Measurements from ENCODE around the gene RASA3.
"Not testable (repeated sequence)": the region's sequence is repeated elsewhere in the genome, so short reads cannot be mapped to it uniquely, and the experiment has no call there.

Gene RASA3

GRCh38 chr13:114132419-114133121, at the start of gene RASA3:
Gene RASA3, minus strand, starts transcription at chr13:114132623. Its CDS starts 134 bp downstream, at chr13:114132489.
- DNase-seq, result peak; percentile 74 to 84

DNA sequence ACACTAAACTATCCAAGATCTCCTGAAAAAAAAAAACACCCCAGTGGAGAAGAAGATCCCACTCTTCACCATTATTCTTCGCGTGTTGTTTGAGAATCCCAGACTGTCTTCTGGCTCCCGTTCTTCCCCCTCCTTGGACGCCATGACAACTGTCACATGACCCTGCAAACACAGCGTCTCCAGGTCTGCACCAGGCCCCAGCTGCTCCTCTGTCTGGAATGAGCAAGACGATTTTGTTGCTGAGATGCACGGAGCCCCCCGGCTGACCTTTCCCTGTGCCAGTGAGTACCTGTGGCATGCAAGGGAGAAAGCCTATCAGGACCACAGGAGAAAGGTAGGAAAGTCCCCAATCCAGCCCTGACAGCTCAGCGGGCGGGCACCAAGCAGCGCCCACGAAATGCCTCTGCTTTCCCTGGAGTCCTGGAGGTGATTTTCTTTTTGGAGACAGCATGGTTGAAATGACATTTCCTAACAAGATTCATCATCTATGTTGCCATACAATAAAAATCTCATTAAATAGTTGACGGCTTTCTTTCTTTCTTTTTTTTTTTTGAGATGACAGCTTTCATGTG, 46.8 kb upstream of the RASA3 start, which contains the start of gene CFAP97D2:
CFAP97D2 (plus strand) TSS at position 171 of the 572 bp plus-strand sequence; CDS start at position 245, 74 bp downstream.
- no peak for DNase-seq

- no peak for DNase-seq
These were observed 45.0 kb upstream of the RASA3 start for GRCh38 chr13:114177245-114178010.

DNA sequence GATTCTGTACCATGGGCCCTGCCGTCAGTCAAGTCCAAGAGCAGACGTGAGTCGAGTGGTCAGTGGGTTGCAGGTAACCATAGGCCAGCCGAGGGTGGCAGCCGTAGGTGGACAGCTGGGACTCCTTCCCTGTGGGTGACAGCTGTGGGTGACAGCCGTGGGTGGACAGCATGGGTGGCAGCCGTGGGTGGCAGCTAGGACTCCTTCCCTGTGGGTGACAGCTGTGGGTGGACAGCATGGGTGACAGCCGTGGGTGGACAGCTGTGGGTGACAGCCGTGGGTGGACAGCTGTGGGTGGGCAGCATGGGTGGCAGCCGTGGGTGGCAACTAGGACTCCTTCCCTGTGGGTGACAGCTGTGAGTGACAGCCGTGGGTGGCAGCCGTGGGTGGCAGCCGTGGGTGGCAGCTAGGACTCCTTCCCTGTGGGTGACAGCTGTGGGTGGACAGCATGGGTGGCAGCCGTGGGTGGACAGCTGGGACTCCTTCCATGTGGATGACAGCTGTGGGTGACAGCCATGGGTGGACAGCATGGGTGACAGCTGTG, 44.0 kb upstream of the RASA3 start:
- not testable (repeated sequence) for DNase-seq

- DNase-seq, result no peak
These were observed 42.1 kb upstream of the RASA3 start for GRCh38 chr13:114174529-114174961.

DNA sequence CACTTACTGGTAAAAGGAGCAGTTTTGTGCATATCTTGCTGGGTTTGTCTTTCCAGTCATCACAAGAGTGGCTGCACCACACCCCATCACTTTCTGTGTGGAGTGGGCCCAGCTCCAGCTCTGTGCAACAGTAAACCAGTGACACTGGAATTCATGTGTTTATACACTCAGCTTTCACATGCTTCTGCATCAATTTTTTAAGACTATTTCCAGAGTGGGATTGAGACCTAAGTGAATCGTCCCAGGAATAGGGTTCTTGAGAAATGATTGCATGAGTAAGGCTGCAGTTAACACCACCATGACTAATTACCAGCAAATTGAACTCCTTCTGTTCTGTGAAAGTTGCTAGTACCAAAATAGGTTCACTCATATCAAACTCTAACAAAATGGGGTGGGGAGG, 41.3 kb upstream of the RASA3 start:
- DNase-seq, result no peak

DNA sequence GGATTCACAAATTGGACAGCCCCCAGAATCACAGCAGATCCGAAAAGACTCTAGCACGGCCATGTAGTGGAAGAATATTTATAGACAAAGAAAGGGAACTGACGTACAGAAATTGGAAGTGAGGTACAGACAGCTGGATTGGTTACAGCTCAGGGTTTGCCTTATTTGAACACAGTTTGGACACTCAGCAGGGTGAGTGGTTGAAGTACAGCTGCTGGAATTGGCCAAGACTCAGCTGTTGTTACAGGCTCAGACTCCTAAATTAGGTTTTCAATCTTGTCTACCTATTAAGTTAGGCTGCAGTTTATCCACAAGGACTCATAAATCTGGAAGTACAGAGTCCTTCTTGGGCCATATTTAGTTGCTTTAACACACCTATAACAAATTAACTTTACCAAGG, 40.8 kb upstream of the RASA3 start:
- DNase-seq, result no peak

- DNase-seq, result no peak
These were observed 35.5 kb upstream of the RASA3 start for GRCh38 chr13:114167885-114168284.

DNA sequence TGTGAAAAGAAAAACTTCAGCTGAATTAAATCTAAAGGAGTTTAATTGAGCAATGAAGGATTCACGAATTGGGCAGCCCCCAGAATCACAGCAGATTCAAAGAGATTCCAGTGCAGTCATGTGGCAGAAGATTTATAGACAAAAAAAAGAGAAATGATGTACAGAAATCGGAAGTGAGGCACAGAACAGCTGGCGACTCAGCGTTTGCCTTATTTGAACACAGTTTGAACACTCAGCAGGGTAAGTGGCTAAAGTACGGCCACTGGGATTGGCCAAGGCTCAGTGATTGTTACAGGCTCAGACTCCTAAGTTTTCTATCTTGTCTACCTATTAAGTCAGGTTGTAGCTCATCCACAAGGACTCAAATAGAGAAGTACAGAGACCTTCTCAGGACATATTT, 35.0 kb upstream of the RASA3 start:
- DNase-seq, result no peak

- no peak for DNase-seq
These were observed 34.1 kb upstream of the RASA3 start for GRCh38 chr13:114166381-114167131.

DNA sequence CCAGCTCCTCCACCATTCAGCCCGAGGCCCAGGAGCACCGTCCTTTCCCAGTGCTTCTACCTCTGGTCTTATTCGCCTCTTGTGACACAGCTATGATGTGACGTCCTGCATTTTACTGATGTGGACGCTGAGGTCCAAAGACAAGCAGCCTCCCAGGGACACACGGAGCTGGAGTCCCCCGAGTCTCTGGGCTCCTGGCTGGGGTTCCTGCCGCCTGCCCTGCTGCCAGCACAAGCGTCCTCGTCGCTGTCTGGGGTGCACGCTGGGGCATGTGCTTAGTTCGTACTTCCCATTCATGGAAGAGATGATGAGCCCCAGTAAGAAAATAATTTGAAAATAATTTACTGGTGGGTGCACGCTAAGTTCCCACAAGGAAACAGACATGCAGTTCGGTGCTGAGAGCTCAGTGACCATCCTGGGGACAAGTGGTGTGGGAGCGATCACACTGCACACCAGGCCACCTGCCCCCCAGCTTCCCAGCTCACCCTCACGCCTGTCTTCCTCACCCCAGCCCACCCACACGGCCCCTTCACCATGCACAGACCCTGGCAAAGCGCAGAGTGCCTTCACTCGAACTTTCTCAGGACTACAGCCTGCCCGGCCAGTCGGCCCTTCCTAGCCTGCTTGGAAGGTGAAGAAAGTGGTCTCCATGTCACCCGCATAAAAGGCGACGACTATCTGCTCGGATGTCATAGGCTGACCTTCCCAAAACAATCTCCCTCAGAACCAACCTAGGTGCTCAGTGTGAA, 32.4 kb upstream of the RASA3 start:
- no peak for DNase-seq

DNA sequence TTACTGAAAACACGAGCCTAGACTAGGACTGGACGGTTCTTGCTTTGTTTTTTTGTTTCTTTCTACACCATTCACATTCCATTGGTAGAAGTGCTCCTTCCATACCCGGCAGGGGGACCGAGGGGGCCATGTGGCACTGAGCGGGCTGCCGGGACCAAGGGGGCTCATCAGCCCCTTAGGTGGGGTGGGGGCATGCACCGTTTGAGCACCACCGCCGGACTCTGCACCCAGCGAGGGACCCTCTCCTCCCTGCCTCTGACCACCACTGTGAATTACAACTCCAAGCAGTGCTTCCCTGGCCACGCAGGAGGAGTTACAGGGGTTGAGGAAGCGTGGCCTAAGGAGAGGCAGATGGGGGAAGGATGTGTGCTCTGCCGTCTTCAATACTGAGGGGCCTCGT, 31.6 kb upstream of the RASA3 start:
- DNase-seq, result no peak

DNA sequence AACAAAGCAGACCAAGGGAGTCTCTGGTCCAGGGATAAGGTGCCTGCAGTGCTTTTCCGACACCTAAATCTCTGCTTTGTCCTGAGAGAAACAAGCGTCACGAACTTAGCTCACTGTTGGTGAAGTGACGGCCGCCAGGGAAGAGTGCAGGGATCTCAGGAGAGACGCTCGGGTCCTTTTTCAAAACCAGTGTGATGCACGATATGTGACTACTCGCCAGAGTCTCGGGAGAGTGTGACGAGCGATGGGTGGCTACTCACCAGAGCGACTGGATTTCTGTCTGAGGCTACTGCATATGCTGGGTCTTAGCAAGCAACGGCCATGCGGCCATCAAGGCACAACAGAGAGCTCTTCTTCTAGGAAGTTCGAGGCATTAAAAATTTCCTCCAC, 30.1 kb upstream of the RASA3 start:
- no peak for DNase-seq

DNA sequence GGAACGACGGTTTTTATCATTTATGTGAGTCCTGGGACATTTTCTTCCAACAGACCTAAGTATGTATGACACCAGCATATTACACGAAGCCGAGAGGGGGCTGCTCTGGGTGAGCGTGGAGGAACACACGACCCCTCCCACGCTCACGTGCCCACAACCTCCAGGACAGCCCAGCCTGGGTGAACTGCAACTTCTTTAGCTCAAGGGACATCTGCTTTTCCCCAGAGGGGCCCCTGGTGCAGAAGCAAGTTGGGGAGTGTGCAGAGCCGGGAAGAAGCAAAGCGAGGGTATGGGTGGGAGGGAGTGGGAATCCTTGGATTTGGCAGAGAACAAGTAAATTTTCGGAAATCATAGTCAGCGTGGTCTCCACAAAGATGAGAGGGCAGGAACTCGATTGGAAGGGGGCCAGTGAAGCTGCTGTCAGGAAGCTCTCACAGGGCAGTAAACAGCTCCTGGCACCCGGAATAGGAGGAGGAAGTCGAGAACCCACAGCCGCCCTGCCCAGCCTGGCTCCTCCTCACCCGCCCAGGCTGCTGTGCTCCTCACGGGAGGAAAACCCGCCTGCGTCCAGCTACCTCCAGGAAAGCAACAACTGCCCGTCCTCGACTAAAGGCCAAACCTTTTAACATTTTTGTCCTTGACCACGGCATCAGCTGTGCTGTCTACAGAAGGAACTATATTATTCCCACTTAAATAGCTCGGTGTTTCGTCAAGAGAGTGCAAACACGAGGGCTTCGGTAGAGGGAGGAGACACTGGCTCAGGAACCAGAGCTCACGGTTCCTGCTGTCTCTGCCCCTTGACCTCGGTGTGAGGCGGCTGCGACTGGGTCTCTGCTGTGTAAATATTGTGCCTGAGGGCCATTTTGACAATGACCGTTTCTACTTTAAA, 29.5 kb upstream of the RASA3 start:
- DNase-seq, result peak in 1 of 2 experiments; percentile 56

DNA sequence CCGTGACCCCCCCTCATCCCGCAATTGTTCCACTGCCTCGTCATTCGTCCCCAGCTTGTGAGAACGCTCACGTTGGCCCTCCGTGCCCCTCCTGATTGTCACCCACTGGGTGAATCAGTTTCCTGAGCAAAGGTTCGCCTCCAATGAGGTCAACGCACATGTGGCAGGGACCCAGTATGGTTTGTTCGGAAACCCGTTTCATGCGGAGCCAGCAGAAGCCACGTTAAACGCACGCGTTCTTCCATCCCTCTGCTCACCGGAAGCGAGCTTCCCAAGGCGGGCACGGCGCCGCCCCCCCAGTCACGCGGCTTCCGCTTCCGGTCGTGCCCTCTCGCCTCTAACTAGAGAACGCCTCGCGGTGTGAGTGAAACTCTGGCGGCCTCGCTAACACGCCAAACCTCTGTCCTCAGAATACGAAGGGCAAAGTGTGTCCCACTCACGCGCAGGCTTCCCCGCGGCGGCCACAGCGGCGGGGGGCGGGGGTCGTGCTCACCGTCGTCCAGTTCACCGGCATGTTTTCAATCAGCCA, 28.7 kb upstream of the RASA3 start:
- DNase-seq, result peak in 1 of 2 experiments; percentile 59

- not testable (repeated sequence) for DNase-seq
These were observed 26.6 kb upstream of the RASA3 start for GRCh38 chr13:114158869-114159666.

DNA sequence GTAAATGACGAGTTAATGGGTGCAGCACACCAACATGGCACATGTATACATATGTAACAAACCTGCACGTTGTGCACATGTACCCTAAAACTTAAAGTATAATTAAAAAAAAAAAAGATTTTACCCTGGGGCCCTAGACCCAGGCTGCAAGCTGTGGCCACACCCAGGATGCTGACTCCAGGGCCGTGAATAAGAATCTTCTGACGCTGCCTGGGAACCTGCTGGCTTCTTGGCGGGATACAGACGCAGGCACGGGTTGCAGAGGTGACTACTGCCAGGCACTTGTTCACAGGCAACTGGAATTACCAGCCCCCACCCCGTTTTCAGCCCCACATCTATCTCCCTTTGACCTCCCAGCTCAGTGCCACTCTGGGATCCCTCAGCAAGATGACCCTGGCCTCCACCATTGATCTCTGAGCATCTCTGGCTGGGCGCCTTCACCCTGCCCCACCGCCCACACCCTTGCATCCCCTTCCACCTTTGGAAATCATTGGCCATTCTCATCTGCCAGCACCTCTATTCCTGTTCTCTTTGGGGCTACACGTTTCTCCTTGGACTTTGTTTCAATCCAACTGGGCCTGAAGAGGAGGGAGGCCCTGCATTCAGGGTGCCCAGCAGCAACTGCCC, 25.6 kb upstream of the RASA3 start:
- DNase-seq, result no peak

- peak in 1 of 2 experiments; percentile 36 for DNase-seq
These were observed 23.8 kb upstream of the RASA3 start for GRCh38 chr13:114155926-114156883.

Measured in activated T-cell treated with anti-CD3 and anti-CD28 coated beads, Interleukin-2, amount 50 U/mL, for 48 hours (primary cell).